ENCODE measurements around the gene NEGR1. TPM values are rescaled to one million over a fixed set of nuclear protein-coding genes. Genes with fewer than 3 reads are reported as not detected.

The NEGR1 gene
- total RNA-seq, 1 experiment from 2014 or later = 0.05 TPM

GRCh38 chr1:71881611-71882010 lies 400.7 kb downstream of the NEGR1 start:
- Histone ChIP-seq H2AFZ (ENCODE audit: low read depth, low read length, poor library complexity, severe bottlenecking) (no peak overlapping the region), H4K20me1 (ENCODE audit: insufficient read depth) (no peaks in the 10 kb centered on the region), H3K9me3 (ENCODE audit: control insufficient read depth in 1 of 2, insufficient read depth in 1 of 2, low read depth in 1 of 2, low read length in 2 of 2) (peaks cover 0 to 26% of the 10 kb centered on the region in 2 experiments; a peak in 3 of 4 replicates), H3K9me2 (ENCODE audit: insufficient read depth) (no peaks in the 10 kb centered on the region), H3K36me3 (ENCODE audit: control insufficient read depth in 1 of 2, insufficient read depth in 2 of 2, low read length in 2 of 2) (no peaks in the 10 kb centered on the region), H3K4me1 (ENCODE audit: control insufficient read depth in 1 of 2, insufficient read depth in 2 of 2, low read length in 2 of 2) (no peaks in the 10 kb centered on the region), H3K4me3 (replicated peaks in 1 of 2; ENCODE audit: low read depth in 1 of 2, low read length in 2 of 2) (no peak overlapping the region), H3K27me3 (ENCODE audit: insufficient read depth, low read length) (no peaks in the 10 kb centered on the region), H3K79me2 (ENCODE audit: insufficient read depth, low read length) (no peaks in the 10 kb centered on the region), H3K4me2 (ENCODE audit: low read length) (no peak overlapping the region), H3K9ac (ENCODE audit: low read length) (no peak overlapping the region), H3K27ac (ENCODE audit: low read depth, low read length) (no peak overlapping the region)
- RAD21 ChIA-PET (ENCODE audit: low non-redundant PET in 1 of 2, low total read pairs in 2 of 2, uncharacterized antibody in 2 of 2, unreplicated experiment in 2 of 2) = no interaction called here
- CTCF ChIA-PET = no interaction called here
- no peak for ATAC-seq
- no peak for DNase-seq (ENCODE audit: low read depth, low spot score)
- intact Hi-C loops (cut with micrococcal nuclease) = no loop called here
- TF ChIP-seq, protein P1, sequence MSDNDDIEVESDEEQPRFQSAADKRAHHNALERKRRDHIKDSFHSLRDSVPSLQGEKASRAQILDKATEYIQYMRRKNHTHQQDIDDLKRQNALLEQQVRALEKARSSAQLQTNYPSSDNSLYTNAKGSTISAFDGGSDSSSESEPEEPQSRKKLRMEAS (IDR thresholded peaks at IDR 0.05) = no peak
- no TSS peak for BruUV-seq (replicated peaks)
- POLR2A ChIA-PET = no interaction called here

DNA sequence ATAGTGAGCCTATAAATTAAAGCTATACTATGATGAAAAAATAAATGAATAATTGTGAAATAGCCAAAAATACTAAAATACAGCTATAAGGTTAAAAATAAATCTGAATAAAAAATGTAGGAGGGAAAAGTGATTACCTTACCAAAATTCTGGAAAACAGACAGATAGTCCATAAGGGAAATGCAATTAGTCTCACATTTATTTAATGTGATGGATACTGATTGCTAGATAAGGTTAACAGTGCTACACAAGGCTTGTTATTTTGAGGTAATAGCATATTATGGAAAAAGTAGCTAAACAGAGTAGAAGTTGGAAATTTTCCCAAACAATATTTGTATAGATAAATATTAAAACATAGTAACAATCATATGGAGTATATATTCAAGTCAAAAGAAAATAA lies 413.0 kb downstream of the NEGR1 start:
- H3K4me1 ChIP-seq (ENCODE audit: control insufficient read depth in 1 of 2, insufficient read depth in 2 of 2, low read length in 2 of 2) = no peaks in the 10 kb centered on the region
- H2AFZ ChIP-seq (ENCODE audit: low read depth, low read length, poor library complexity, severe bottlenecking) = no peak overlapping the region
- DNase-seq (ENCODE audit: low read depth, low spot score) (no peak), ATAC-seq (no peak)
- CTCF ChIA-PET = no interaction called here
- H3K9me2 ChIP-seq (ENCODE audit: insufficient read depth) = no peaks in the 10 kb centered on the region
- H3K9me3 ChIP-seq (ENCODE audit: control insufficient read depth in 1 of 2, insufficient read depth in 1 of 2, low read depth in 1 of 2, low read length in 2 of 2) = peaks cover 0 to 4% of the 10 kb centered on the region in 2 experiments; a peak in 2 of 4 replicates
- H3K9ac ChIP-seq (ENCODE audit: low read length) = no peak overlapping the region
- H4K20me1 ChIP-seq (ENCODE audit: insufficient read depth) = no peaks in the 10 kb centered on the region
- H3K27ac ChIP-seq (ENCODE audit: low read depth, low read length) = no peak overlapping the region
- TF ChIP-seq, protein P2, sequence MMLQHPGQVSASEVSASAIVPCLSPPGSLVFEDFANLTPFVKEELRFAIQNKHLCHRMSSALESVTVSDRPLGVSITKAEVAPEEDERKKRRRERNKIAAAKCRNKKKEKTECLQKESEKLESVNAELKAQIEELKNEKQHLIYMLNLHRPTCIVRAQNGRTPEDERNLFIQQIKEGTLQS (IDR thresholded peaks at IDR 0.05) = no peak
- no peak for TF ChIP-seq SIN3A (IDR thresholded peaks at IDR 0.05; ENCODE audit: low read depth)
- POLR2A ChIA-PET = no interaction called here
- no peaks in the 10 kb centered on the region for H3K36me3 ChIP-seq (ENCODE audit: control insufficient read depth in 1 of 2, insufficient read depth in 2 of 2, low read length in 2 of 2)
- no peak overlapping the region for H3K4me3 ChIP-seq (replicated peaks in 1 of 2; ENCODE audit: low read depth in 1 of 2, low read length in 2 of 2)
- no TSS peak for BruUV-seq (replicated peaks)
- no peaks in the 10 kb centered on the region for H3K27me3 ChIP-seq (ENCODE audit: insufficient read depth, low read length)
- RAD21 ChIA-PET (ENCODE audit: low non-redundant PET in 1 of 2, low total read pairs in 2 of 2, uncharacterized antibody in 2 of 2, unreplicated experiment in 2 of 2) = no interaction called here
- H3K4me2 ChIP-seq (ENCODE audit: low read length) = no peak overlapping the region
- H3K79me2 ChIP-seq (ENCODE audit: insufficient read depth, low read length) = no peaks in the 10 kb centered on the region
- intact Hi-C loops (cut with micrococcal nuclease) = no loop called here

- CTCF ChIA-PET = no interaction called here
- Histone ChIP-seq H3K4me1 (ENCODE audit: control insufficient read depth in 1 of 2, insufficient read depth in 2 of 2, low read length in 2 of 2) (no peaks in the 10 kb centered on the region), H3K79me2 (ENCODE audit: insufficient read depth, low read length) (no peaks in the 10 kb centered on the region), H2AFZ (ENCODE audit: low read depth, low read length, poor library complexity, severe bottlenecking) (no peak overlapping the region), H3K4me2 (ENCODE audit: low read length) (no peak overlapping the region), H3K36me3 (ENCODE audit: control insufficient read depth in 1 of 2, insufficient read depth in 2 of 2, low read length in 2 of 2) (no peaks in the 10 kb centered on the region), H3K4me3 (replicated peaks in 1 of 2; ENCODE audit: low read depth in 1 of 2, low read length in 2 of 2) (no peak overlapping the region), H3K9me2 (ENCODE audit: insufficient read depth) (no peaks in the 10 kb centered on the region), H3K27ac (ENCODE audit: low read depth, low read length) (no peak overlapping the region), H4K20me1 (ENCODE audit: insufficient read depth) (no peaks in the 10 kb centered on the region), H3K9ac (ENCODE audit: low read length) (no peak overlapping the region), H3K27me3 (ENCODE audit: insufficient read depth, low read length) (no peaks in the 10 kb centered on the region), H3K9me3 (ENCODE audit: control insufficient read depth in 1 of 2, insufficient read depth in 1 of 2, low read depth in 1 of 2, low read length in 2 of 2) (peaks cover 5 to 7% of the 10 kb centered on the region in 2 experiments; a peak in 2 of 4 replicates)
- POLR2A ChIA-PET = no interaction called here
- no TSS peak for BruUV-seq (replicated peaks)
- intact Hi-C loops (cut with micrococcal nuclease) = no loop called here
- DNase-seq (ENCODE audit: low read depth, low spot score) (no peak), ATAC-seq (no peak)
- RAD21 ChIA-PET (ENCODE audit: low non-redundant PET in 1 of 2, low total read pairs in 2 of 2, uncharacterized antibody in 2 of 2, unreplicated experiment in 2 of 2) = no interaction called here
- TF ChIP-seq EGR1 (IDR thresholded peaks at IDR 0.05; ENCODE audit: low read depth) (no peak), RAD21 (IDR thresholded peaks at IDR 0.05; ENCODE audit: low read depth) (no peak), ELF1 (IDR thresholded peaks at IDR 0.05; ENCODE audit: borderline replicate concordance, low read depth) (no peak), EZH2phosphoT487 (IDR thresholded peaks at IDR 0.05; ENCODE audit: borderline replicate concordance) (no peak), SIN3A (IDR thresholded peaks at IDR 0.05; ENCODE audit: low read depth) (no peak), YY1 (IDR thresholded peaks at IDR 0.05; ENCODE audit: extremely low read depth, insufficient replicate concordance, low read depth, low read length) (no peak)
Observed at GRCh38 chr1:71862756-71863155, 419.6 kb downstream of the NEGR1 start.
